GM04503 (cell line): Measurements from ENCODE around the gene AHCYL2.
"Not testable (repeated sequence)": the region's sequence is repeated elsewhere in the genome, so short reads cannot be mapped to it uniquely, and the experiment has no call there.

Experiments
- DNase-seq: peaks from one replicate; pipeline ENCODE4 v3.0.0-alpha.2; 2012; ENCODE audit warnings: low read depth

The AHCYL2 gene

GRCh38 chr7:129292861-129293260, 68.0 kb downstream of the AHCYL2 start:
- no peak for DNase-seq

GRCh38 chr7:129295015-129295423, 70.2 kb downstream of the AHCYL2 start:
- DNase-seq: peak; percentile 79

GRCh38 chr7:129298268-129298893, 73.6 kb downstream of the AHCYL2 start:
- DNase-seq: no peak

GRCh38 chr7:129299889-129300288, 75.1 kb downstream of the AHCYL2 start:
- no peak for DNase-seq

- DNase-seq: not testable (repeated sequence)
Observed at GRCh38 chr7:129300299-129300698, 75.5 kb downstream of the AHCYL2 start.

GRCh38 chr7:129307592-129307991, 82.8 kb downstream of the AHCYL2 start:
- no peak for DNase-seq

GRCh38 chr7:129308047-129308446, 83.2 kb downstream of the AHCYL2 start:
- no peak for DNase-seq

- DNase-seq: no peak
Observed at GRCh38 chr7:129311429-129311828, 86.6 kb downstream of the AHCYL2 start.

GRCh38 chr7:129313282-129313681, 88.5 kb downstream of the AHCYL2 start:
- DNase-seq: no peak

GRCh38 chr7:129315960-129316359, 91.1 kb downstream of the AHCYL2 start:
- no peak for DNase-seq

- DNase-seq: no peak
Observed at GRCh38 chr7:129317450-129317849, 92.6 kb downstream of the AHCYL2 start.

- no peak for DNase-seq
Observed at GRCh38 chr7:129327076-129327475, 102.2 kb downstream of the AHCYL2 start.

- peak; percentile 25 for DNase-seq
Observed at GRCh38 chr7:129332254-129333035, 107.6 kb downstream of the AHCYL2 start.

- DNase-seq: no peak
Observed at GRCh38 chr7:129334473-129334872, 109.6 kb downstream of the AHCYL2 start.

GRCh38 chr7:129338450-129338849, 113.6 kb downstream of the AHCYL2 start:
- no peak for DNase-seq

- no peak for DNase-seq
Observed at GRCh38 chr7:129341212-129341611, 116.4 kb downstream of the AHCYL2 start.

- no peak for DNase-seq
Observed at GRCh38 chr7:129341816-129342806, 117.3 kb downstream of the AHCYL2 start.

GRCh38 chr7:129343099-129343700, 118.4 kb downstream of the AHCYL2 start:
- no peak for DNase-seq

- no peak for DNase-seq
Observed at GRCh38 chr7:129347330-129347729, 122.5 kb downstream of the AHCYL2 start.

GRCh38 chr7:129348023-129348740, 123.4 kb downstream of the AHCYL2 start:
- no peak for DNase-seq

GRCh38 chr7:129351320-129351719, 126.5 kb downstream of the AHCYL2 start:
- DNase-seq: no peak
